Ishikawa (cell line): ENCODE measurements around the gene VGF.

Source experiments
- CEBPB ChIP-seq: IDR thresholded peaks from 2 replicates; pipeline ENCODE4 v1.6.1; 2012
- CREB1 ChIP-seq: IDR thresholded peaks from 2 replicates; pipeline ENCODE4 v1.6.1; 2012; ENCODE audit warnings: low read depth
- EGR1 ChIP-seq: IDR thresholded peaks from 2 replicates; pipeline ENCODE4 v1.6.1; 2012
- EP300 ChIP-seq: IDR thresholded peaks from 2 replicates; pipeline ENCODE4 v1.6.1; 2012; ENCODE audit warnings: borderline replicate concordance
- FOXM1 ChIP-seq: IDR thresholded peaks from 2 replicates; pipeline ENCODE4 v1.6.1; 2012; ENCODE audit warnings: low read depth, borderline replicate concordance
- NFIC ChIP-seq: IDR thresholded peaks from 2 replicates; pipeline ENCODE4 v1.6.1; 2012
- RAD21 ChIP-seq: IDR thresholded peaks from 2 replicates; pipeline ENCODE4 v1.6.1; 2012; ENCODE audit warnings: low read depth
- TAF1 ChIP-seq: IDR thresholded peaks from 2 replicates; pipeline ENCODE4 v1.6.1; 2012; ENCODE audit warnings: low read depth, mild to moderate bottlenecking
- TCF12 ChIP-seq: IDR thresholded peaks from 2 replicates; pipeline ENCODE4 v1.6.1; 2012; ENCODE audit warnings: low read depth
- TEAD4 ChIP-seq: IDR thresholded peaks from 2 replicates; pipeline ENCODE4 v1.6.1; 2012
- YY1 ChIP-seq: IDR thresholded peaks from 2 replicates; pipeline ENCODE4 v1.6.1; 2012; ENCODE audit warnings: low read depth
- ZBTB7A ChIP-seq: IDR thresholded peaks from 2 replicates; pipeline ENCODE4 v1.6.1; 2012; ENCODE audit warnings: low read depth
- TF ChIP-seq, protein P1 (sequence below): IDR thresholded peaks from 2 replicates; pipeline ENCODE4 v1.6.1; 2012
- TF ChIP-seq, protein P2 (sequence below): IDR thresholded peaks from 2 replicates; pipeline ENCODE4 v1.6.1; 2012; ENCODE audit warnings: low read depth, mild to moderate bottlenecking
- TF ChIP-seq, protein P3 (sequence below): IDR thresholded peaks from 2 replicates; pipeline ENCODE4 v1.6.1; 2012

VGF gene

DNA sequence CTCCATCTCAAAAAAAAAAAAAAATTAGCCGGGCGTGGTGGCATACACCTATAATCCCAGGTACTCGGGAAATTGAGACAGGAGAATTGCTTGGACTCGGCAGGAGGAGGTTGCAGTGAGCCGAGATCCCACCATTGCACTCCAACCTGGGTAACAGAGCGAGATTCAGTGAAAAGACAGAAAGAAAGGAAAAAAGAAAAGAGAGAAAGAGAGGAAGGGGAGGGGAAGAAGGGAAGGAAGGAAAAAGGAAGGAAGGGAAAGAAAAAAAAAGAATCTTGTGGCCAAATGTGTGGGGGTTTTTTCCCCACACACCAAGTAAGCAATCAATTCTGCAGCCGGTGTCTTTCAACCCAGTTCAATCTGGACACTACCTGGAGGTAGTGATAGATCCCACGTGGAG, 23.7 kb upstream of the VGF start:
- TF ChIP-seq TCF12 (no peak), RAD21 (no peak), YY1 (no peak), ZBTB7A (no peak), TEAD4 (no peak), EGR1 (no peak), FOXM1 (no peak), TAF1 (no peak), CEBPB (no peak), NFIC (no peak), CREB1 (no peak)
- TF ChIP-seq, protein P1, sequence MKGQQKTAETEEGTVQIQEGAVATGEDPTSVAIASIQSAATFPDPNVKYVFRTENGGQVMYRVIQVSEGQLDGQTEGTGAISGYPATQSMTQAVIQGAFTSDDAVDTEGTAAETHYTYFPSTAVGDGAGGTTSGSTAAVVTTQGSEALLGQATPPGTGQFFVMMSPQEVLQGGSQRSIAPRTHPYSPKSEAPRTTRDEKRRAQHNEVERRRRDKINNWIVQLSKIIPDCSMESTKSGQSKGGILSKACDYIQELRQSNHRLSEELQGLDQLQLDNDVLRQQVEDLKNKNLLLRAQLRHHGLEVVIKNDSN, result no peak
- TF ChIP-seq, protein P2, sequence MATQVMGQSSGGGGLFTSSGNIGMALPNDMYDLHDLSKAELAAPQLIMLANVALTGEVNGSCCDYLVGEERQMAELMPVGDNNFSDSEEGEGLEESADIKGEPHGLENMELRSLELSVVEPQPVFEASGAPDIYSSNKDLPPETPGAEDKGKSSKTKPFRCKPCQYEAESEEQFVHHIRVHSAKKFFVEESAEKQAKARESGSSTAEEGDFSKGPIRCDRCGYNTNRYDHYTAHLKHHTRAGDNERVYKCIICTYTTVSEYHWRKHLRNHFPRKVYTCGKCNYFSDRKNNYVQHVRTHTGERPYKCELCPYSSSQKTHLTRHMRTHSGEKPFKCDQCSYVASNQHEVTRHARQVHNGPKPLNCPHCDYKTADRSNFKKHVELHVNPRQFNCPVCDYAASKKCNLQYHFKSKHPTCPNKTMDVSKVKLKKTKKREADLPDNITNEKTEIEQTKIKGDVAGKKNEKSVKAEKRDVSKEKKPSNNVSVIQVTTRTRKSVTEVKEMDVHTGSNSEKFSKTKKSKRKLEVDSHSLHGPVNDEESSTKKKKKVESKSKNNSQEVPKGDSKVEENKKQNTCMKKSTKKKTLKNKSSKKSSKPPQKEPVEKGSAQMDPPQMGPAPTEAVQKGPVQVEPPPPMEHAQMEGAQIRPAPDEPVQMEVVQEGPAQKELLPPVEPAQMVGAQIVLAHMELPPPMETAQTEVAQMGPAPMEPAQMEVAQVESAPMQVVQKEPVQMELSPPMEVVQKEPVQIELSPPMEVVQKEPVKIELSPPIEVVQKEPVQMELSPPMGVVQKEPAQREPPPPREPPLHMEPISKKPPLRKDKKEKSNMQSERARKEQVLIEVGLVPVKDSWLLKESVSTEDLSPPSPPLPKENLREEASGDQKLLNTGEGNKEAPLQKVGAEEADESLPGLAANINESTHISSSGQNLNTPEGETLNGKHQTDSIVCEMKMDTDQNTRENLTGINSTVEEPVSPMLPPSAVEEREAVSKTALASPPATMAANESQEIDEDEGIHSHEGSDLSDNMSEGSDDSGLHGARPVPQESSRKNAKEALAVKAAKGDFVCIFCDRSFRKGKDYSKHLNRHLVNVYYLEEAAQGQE, result no peak
- TF ChIP-seq, protein P3, sequence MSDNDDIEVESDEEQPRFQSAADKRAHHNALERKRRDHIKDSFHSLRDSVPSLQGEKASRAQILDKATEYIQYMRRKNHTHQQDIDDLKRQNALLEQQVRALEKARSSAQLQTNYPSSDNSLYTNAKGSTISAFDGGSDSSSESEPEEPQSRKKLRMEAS, result no peak

DNA sequence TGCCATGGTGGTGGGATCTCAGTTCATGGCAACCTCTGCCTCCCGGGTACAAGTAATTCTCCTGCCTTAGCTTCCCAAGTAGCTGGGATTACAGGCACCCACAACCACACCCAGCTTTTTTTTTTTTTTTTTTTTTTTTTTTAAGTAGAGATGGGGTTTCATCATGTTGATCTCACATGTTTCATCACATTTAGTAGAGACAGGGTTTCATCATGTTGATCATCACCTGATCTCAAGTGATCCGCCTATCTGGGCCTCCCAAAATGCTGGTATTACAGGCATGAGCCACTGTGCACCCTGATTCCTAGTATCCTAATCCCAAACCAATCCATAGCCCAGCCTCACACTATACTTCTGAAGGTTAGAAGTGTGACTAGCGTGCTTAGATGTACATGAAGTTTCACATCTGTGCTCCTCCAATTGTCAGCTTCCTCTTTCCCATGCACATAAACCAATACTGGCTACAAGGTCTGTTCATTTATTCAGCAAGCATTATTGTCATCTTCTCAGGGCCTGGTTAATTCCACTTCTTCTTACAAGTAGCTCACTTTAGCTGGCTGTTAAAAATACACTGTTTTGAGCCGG, 21.6 kb upstream of the VGF start:
- TF ChIP-seq NFIC (no peak), TAF1 (no peak), CREB1 (no peak), CEBPB (no peak), TEAD4 (no peak), FOXM1 (no peak), ZBTB7A (no peak), TCF12 (no peak), RAD21 (no peak), EP300 (no peak), EGR1 (no peak)
- TF ChIP-seq, protein P2, result no peak

DNA sequence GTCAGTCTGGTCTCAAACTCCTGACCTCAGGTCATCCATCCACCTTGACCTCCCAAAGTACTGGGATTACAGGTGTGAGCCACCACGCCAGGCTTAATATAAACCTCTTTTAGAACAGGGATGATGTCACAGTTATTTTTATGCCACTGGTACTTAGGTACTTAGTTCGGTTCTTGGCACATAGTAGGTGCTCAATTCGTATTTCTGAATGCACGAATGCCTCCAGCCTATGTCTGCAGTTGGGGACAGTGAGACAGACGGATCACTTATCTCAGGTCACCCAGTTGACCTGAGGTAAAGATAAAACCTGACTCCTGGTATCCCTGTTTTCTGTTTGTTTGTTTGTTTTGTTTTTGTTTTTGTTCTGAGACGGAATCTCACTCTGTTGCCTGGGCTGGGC, 20.8 kb upstream of the VGF start:
- TF ChIP-seq EGR1 (no peak), ZBTB7A (no peak), YY1 (no peak), NFIC (no peak), TCF12 (no peak), CREB1 (no peak), TEAD4 (no peak), EP300 (no peak), TAF1 (no peak), CEBPB (no peak)
- TF ChIP-seq, protein P1, result no peak

DNA sequence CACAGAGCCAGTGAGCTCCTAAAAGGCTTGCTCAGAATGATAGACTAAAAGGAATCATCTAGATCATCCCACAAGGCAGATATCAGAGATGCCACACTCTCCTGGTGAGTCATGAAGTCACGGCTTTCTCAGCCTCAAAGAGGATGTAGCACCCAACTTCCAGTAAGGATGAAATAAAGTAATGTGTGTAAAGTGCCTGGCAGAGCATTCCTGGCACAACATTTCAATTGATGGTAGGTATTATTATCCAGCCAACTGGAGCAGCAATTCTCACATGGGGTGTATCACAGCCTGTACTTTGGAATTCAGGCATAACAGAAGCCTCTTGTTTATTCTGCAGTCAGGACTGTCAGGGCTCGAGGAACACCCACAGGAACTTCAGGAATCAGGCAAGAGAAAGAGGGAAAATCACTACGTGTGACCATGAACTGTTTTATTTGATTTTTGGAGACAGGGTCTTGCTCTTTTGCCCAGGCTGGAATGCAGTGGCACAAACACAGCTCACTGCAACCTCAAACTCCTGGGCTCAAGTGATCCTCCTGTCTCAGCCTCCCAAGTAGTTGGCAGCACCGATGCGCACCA, 20.0 kb upstream of the VGF start:
- TF ChIP-seq CEBPB, result no peak
- TF ChIP-seq TEAD4, result no peak
- no peak for TF ChIP-seq YY1
- TF ChIP-seq, protein P3, result no peak
- no peak for TF ChIP-seq CREB1
- no peak for TF ChIP-seq ZBTB7A
- no peak for TF ChIP-seq EGR1
- TF ChIP-seq, protein P2, result no peak
- no peak for TF ChIP-seq NFIC
- no peak for TF ChIP-seq TAF1
- no peak for TF ChIP-seq RAD21
- no peak for TF ChIP-seq TCF12
- TF ChIP-seq, protein P1, result no peak
- TF ChIP-seq EP300, result no peak
